Activated naive CD4-positive, alpha-beta T cell treated with anti-CD3 and anti-CD28 coated beads, Interleukin-2, amount 10 ng/mL, durations not matched to agents 7 days and 5 days (primary cell): ENCODE data around the gene BNC2.
"Not testable (repeated sequence)": the region's sequence is repeated elsewhere in the genome, so short reads cannot be mapped to it uniquely, and the experiment has no call there.

ENCODE experiments used
- CTCF ChIA-PET: fragments of 350-600 bp; sonication (Branson Sonifier 250); formaldehyde crosslinking; loops from one replicate; lab custom pipeline; 2021; ENCODE audit warnings: antibody characterized with exemption; lab: Charles Lee
- DNase-seq: peaks from one replicate; pipeline ENCODE4 v3.0.0-alpha.2; 2020
- H3K27ac Mint-ChIP-seq: one replicate; pipeline ENCODE4 v1.8.0; 2021; ENCODE audit warnings: mild to moderate bottlenecking, moderate library complexity, mixed read lengths
- H3K27me3 Mint-ChIP-seq: one replicate; pipeline ENCODE4 v1.8.0; 2021; ENCODE audit warnings: mild to moderate bottlenecking, mixed read lengths
- H3K36me3 Mint-ChIP-seq: one replicate; pipeline ENCODE4 v1.8.0; 2021; ENCODE audit warnings: mixed read lengths
- H3K4me1 Mint-ChIP-seq: one replicate; pipeline ENCODE4 v1.8.0; 2021; ENCODE audit warnings: mixed read lengths
- H3K4me3 Mint-ChIP-seq: one replicate; pipeline ENCODE4 v1.8.0; 2021; ENCODE audit warnings: mild to moderate bottlenecking, moderate library complexity, mixed read lengths
- H3K9me3 Mint-ChIP-seq: one replicate; pipeline ENCODE4 v1.8.0; 2021; ENCODE audit warnings: mixed read lengths

Gene BNC2

DNA sequence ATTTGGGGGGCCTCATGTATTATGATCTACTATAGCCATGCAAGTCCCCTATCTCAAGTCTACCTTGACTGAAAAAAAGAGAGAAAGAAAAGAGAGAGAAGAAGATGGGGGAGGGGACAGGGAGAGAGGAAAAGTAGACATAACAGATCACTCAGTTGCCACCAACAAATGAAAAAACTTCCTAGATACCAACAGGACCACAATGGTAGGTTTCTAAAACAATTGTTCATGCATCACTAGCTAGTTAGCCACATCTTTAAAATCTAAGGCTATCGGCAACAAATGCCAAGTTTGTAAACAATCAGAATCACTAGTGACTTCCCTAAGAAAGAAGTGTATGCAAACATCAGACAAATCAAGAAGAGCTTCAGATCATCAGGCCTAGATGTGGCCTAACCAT, 328.2 kb downstream of the BNC2 start:
- H3K4me3 Mint-ChIP-seq: no peak overlapping the region
- H3K27me3 Mint-ChIP-seq: no peaks in the 10 kb centered on the region
- H3K27ac Mint-ChIP-seq: no peak overlapping the region
- H3K9me3 Mint-ChIP-seq: no peaks in the 10 kb centered on the region
- CTCF ChIA-PET: interaction anchor here (1.2 kb wide), 1 partner anchor 18 kb away, joined by 3 read pairs; no protein-coding TSS in a partner anchor
- no peak for DNase-seq
- no peaks in the 10 kb centered on the region for H3K36me3 Mint-ChIP-seq
- no peaks in the 10 kb centered on the region for H3K4me1 Mint-ChIP-seq

DNA sequence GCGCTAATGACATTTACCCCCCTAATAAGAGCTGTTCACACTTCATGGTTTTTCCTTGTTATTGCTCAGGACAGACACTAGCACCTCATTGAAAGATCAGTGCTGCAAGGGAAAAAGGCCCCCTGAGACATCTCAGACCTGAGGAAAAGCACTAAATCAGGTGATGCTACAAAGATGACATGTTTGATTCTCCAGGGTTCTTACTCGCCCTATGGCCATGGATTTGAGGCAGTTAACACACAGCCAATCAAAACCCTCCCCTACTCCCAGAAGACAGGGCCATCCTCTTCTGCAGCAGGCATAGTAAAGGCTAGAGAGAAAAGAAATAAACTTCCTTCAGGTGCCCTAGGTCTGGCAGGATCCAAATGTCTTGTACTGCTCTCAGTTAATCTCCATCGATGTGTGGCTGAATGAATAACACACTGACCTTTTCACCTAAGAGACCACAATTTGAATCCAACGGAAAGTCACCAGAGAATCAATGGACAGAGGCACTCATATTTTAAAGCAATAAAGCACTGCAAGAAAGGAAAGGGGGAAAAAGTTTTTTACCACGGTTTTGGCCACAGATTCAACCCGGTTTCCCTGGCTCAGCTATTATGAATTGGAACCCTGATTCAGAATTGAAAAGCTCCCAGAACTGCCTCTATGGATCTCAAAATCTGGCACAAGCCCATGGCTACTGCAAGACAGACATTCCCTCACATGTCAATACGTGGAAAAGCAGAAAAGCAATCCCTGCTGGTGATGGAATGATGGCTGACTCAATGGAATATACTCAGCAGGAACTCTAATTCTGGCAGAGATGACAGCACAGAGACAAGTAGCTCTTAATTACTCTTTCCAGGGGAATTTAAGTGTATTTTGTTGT, 329.5 kb downstream of the BNC2 start:
- CTCF ChIA-PET: no interaction called here
- no peaks in the 10 kb centered on the region for H3K4me1 Mint-ChIP-seq
- no peak overlapping the region for H3K27ac Mint-ChIP-seq
- H3K36me3 Mint-ChIP-seq: no peaks in the 10 kb centered on the region
- H3K9me3 Mint-ChIP-seq: no peaks in the 10 kb centered on the region
- no peak overlapping the region for H3K4me3 Mint-ChIP-seq
- H3K27me3 Mint-ChIP-seq: no peaks in the 10 kb centered on the region
- no peak for DNase-seq

DNA sequence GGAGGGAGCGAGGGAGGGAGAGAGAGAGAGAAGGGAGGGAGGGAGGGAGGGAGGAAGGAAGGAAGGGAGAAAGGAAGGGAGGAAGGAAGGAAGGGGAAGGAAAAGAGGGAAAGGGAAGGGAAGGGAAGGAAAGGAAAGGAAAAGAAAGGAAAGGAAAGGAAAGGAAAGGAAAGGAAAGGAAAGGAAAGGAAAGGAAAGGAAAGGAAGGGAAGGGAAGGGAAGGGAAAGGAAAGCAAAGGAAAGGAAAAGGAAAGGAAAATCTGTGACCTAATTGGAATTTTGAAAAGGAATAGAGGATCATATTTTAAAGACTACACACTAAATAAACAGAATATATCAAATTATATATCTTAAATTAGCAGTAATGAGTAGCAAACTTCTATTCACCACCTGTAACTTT, 330.8 kb downstream of the BNC2 start:
- H3K9me3 Mint-ChIP-seq, H3K4me1 Mint-ChIP-seq, H3K36me3 Mint-ChIP-seq, H3K27me3 Mint-ChIP-seq, H3K27ac Mint-ChIP-seq, CTCF ChIA-PET, DNase-seq, H3K4me3 Mint-ChIP-seq: not testable (repeated sequence)

DNA sequence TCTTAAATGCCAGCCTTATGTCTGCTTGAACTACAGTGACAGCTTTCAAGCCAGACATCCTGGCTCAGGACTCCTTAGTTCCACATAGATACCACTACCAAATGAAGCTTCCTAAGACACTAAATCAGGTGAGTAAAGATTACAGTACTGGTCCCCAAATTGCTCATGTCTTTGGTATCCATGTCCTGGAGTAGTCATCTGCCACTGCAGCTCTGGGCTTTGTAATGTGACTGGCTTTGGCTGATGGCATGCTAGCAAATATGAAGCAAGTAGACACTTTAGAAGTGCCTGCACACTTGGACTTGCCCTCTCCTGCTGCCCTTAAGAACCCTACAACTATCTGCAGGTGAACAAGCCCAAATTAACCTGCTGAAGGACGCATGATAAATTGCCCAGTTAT, 334.9 kb downstream of the BNC2 start:
- H3K36me3 Mint-ChIP-seq: no peaks in the 10 kb centered on the region
- H3K4me1 Mint-ChIP-seq: no peaks in the 10 kb centered on the region
- no peak overlapping the region for H3K27ac Mint-ChIP-seq
- DNase-seq: no peak
- H3K9me3 Mint-ChIP-seq: no peaks in the 10 kb centered on the region
- CTCF ChIA-PET: no interaction called here
- no peak overlapping the region for H3K4me3 Mint-ChIP-seq
- H3K27me3 Mint-ChIP-seq: no peaks in the 10 kb centered on the region

DNA sequence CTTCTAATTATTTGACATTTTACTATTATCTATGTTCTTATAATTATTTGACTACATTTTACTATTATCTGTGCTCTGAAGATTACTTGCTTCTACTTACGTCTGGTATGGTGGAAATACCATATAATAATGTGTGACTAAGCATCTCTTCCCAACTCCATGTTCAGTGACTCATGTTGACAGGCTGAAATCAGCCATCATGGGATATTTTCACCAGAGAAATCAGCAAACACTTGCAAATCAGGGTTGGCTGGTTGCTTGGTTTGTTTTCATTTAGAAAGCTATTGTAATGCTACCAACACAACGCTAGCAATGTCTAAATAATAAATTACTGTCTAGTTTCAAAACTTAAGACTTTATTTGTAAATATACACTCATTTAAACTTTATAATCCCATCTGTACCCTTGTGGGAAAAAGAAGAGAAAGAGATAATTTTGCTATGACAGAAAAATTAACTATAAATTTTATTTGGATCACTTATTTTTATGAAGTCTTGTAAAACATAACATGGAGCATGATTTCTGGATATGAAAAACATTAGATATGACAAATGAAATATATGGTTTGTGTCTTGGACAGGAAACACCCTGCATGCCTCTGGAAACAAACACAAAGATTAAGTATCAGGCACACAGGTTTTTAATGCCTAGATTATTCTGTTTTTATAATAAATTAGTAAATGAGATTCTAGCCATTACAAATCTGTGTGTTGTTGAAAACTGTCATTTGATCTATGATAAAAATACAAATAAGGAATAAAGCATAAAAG, 337.6 kb downstream of the BNC2 start:
- Mint-ChIP-seq H3K9me3 (no peaks in the 10 kb centered on the region), H3K27me3 (no peaks in the 10 kb centered on the region), H3K4me1 (no peaks in the 10 kb centered on the region), H3K27ac (no peak overlapping the region), H3K36me3 (no peaks in the 10 kb centered on the region), H3K4me3 (no peak overlapping the region)
- no peak for DNase-seq
- CTCF ChIA-PET: no interaction called here

DNA sequence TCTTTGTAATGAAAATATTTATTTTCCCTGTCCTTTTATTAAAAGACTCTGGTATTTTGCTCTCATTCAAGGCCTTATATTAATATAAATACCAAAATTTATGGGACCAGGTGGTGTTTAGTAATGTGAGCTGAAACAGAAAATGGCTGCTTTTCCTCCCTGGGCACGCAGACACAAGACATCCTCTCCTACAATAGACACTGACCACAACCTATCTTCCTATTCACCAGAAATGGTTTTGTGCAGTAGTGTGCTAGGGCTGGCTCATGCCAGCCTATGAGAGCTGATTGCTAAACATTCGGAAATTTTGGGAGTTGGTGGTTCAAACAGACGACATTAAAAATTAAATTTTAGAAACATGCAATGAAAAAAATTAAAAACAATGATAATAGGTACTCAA, 338.2 kb downstream of the BNC2 start:
- no peak for DNase-seq
- H3K27me3 Mint-ChIP-seq: no peaks in the 10 kb centered on the region
- H3K4me3 Mint-ChIP-seq: no peak overlapping the region
- no peaks in the 10 kb centered on the region for H3K36me3 Mint-ChIP-seq
- H3K4me1 Mint-ChIP-seq: no peaks in the 10 kb centered on the region
- CTCF ChIA-PET: no interaction called here
- H3K9me3 Mint-ChIP-seq: no peaks in the 10 kb centered on the region
- no peak overlapping the region for H3K27ac Mint-ChIP-seq

DNA sequence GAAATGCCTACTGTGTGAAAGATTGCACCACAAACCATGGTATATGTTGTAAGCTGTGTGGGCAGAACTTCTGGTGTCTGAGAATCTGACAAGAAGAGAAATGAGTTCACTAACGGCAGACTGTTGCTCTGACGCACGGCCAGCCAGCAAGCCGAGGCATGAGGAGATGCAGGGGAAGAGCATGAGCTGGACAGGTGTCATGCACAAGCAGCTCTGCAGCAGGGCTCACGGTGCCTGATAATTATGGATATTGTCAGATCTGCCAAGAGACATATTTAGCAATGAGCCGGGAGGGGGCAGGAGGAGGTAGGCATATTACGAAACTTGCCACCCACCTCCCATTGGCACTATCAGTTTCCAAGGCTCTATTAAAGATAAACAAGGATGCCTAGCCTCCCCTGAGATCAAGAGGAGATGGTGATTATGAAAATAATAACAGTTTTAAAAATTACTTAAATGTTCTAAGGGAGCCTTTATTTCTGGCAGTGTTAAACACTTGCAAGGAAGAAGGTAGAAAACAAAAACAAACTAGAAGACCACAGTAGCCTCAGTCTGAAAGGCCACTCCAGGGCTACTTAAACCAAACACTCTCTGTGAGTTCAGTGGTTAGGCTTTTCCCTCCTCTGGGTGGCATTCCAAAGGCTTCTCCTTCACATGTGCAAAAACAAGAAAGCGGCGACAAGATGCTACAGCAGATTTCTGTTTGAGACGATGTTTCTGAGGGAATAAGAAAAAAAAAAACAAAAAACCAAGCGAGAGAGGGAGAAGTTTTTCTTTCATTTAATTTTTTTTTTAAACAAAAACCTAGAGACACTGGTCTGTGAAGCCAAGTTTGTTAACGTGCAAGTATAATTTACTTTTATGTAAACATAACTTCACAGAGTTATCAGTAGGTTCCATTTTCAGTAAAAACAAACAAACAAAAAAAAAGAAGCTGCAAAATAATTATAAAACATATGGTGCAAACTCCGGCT, 339.5 kb downstream of the BNC2 start:
- Mint-ChIP-seq H3K4me1 (no peaks in the 10 kb centered on the region), H3K4me3 (no peak overlapping the region), H3K9me3 (peaks cover 3% of the 10 kb centered on the region), H3K36me3 (no peaks in the 10 kb centered on the region), H3K27me3 (no peaks in the 10 kb centered on the region), H3K27ac (no peak overlapping the region)
- DNase-seq: no peak
- CTCF ChIA-PET: no interaction called here

DNA sequence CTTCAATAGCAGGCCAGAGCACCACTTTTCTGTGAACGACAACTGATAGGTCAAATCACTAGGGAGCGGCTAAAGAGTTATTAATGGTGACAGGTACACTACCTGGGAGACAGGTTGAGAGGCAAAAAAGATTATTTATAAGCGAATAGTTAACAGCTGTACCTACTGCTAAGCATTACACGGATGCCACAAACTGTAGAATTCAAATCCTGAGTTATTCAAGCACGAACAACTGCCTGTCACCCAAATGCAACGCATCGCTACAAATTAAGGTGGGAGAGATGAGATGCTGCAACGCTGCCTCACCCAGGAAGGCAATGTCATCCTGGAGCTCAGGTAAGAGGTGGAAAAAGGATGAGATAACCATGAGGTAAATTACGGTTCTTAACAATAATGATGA, 342.9 kb downstream of the BNC2 start:
- H3K27me3 Mint-ChIP-seq: no peaks in the 10 kb centered on the region
- H3K9me3 Mint-ChIP-seq: peaks cover 3% of the 10 kb centered on the region
- no peaks in the 10 kb centered on the region for H3K36me3 Mint-ChIP-seq
- no peak overlapping the region for H3K27ac Mint-ChIP-seq
- no peaks in the 10 kb centered on the region for H3K4me1 Mint-ChIP-seq
- H3K4me3 Mint-ChIP-seq: no peak overlapping the region
- no peak for DNase-seq
- CTCF ChIA-PET: no interaction called here

DNA sequence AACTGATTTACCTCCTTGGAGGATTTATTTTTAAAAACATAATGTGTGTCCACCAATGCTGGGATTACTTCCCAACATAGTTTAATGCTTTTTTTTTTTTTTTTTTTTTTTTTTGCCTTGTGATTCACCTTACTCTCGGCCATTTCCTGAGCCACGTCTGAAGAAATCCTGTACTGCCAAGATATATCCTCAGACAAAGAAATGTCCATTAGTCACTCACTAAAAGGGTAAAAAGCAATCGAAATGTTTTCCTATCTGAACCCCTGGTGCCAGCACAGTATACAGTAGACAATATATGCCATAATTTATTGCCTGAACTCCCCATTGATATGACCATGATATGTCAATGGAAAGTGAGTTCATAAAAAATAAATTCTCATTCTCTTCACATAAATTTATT, 344.1 kb downstream of the BNC2 start:
- Mint-ChIP-seq H3K36me3 (no peaks in the 10 kb centered on the region), H3K9me3 (peaks cover 3% of the 10 kb centered on the region), H3K27ac (no peak overlapping the region), H3K4me3 (no peak overlapping the region), H3K4me1 (no peaks in the 10 kb centered on the region), H3K27me3 (no peaks in the 10 kb centered on the region)
- CTCF ChIA-PET: no interaction called here
- no peak for DNase-seq

DNA sequence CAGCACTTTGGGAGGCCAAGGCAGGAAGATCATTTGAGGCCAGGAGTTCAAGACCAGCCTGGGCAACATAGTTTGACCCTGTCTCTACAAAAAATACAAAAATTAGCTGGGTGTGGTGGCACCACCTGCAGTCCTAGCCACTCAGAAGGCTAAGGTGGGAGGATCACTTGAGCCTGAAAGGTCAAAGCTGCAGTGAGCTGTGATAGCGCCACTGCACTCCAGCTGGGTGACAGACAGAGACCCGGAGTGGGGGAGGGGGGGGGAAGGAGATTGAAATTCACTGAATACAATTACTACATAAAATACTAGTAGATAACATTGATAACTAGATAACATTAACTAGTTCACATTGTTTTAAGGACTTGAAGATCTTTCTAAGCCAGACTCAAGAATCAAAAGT, 345.6 kb downstream of the BNC2 start:
- H3K27me3 Mint-ChIP-seq: no peaks in the 10 kb centered on the region
- H3K4me1 Mint-ChIP-seq: no peaks in the 10 kb centered on the region
- no peak for DNase-seq
- CTCF ChIA-PET: interaction anchor here (0.5 to 0.8 kb wide), 2 partner anchors 18 to 283 kb away, joined by 3 read pairs; no protein-coding TSS in a partner anchor
- H3K9me3 Mint-ChIP-seq: peaks cover 3% of the 10 kb centered on the region
- no peak overlapping the region for H3K27ac Mint-ChIP-seq
- no peaks in the 10 kb centered on the region for H3K36me3 Mint-ChIP-seq
- H3K4me3 Mint-ChIP-seq: no peak overlapping the region

DNA sequence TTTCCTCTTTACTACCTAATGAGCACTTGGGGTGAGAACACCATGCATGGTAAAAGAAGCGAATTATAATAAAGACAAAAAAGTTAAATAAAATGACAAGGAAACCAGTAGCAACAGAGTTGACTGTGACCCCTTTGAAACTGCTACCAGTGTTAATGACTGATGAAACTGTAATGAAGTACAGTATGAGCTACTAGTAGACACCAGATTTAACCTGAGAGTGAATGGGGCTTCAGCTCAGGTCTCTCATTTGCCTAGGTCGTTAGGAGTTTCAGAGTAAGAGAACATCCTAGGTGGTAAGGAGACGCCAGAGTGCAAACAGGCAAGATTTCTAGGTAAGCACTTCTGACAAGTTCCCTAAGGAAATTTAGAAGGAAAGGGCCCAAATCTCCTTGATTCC, 346.4 kb downstream of the BNC2 start:
- H3K4me3 Mint-ChIP-seq: no peak overlapping the region
- peaks cover 3% of the 10 kb centered on the region for H3K9me3 Mint-ChIP-seq
- no peak overlapping the region for H3K27ac Mint-ChIP-seq
- H3K27me3 Mint-ChIP-seq: no peaks in the 10 kb centered on the region
- no peaks in the 10 kb centered on the region for H3K4me1 Mint-ChIP-seq
- no peaks in the 10 kb centered on the region for H3K36me3 Mint-ChIP-seq
- CTCF ChIA-PET: interaction anchor here (0.8 kb wide), 1 partner anchor 19 kb away, joined by 3 read pairs; no protein-coding TSS in a partner anchor
- no peak for DNase-seq

DNA sequence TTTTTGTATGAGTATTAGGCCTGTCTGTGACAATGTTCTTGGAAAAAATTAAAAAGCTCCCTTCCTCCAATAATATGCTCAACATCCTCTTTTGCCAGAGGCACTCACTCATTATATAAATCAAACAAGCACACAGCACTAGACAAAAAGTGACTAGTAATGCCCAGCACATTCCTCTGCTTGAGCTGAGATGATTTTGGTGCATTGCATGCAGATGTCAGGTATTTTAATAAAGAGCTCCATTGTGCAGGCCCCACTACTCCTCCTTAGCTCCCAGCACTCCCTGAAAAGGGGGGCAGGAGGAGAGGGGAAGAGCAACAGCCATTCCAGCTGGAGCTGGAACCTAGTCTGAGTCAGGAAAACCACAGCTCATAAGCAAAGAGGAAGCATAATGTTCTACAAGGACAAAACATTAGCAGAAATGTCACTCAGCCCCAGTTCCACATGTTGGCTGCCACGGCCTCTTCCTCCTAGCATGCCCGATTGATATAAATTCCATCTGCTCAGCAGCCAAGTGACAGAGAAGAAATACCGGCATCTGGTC, 348.5 kb downstream of the BNC2 start:
- no peak overlapping the region for H3K27ac Mint-ChIP-seq
- CTCF ChIA-PET: no interaction called here
- H3K4me1 Mint-ChIP-seq: no peaks in the 10 kb centered on the region
- no peaks in the 10 kb centered on the region for H3K36me3 Mint-ChIP-seq
- no peaks in the 10 kb centered on the region for H3K27me3 Mint-ChIP-seq
- no peak overlapping the region for H3K4me3 Mint-ChIP-seq
- no peak for DNase-seq
- H3K9me3 Mint-ChIP-seq: peaks cover 3% of the 10 kb centered on the region

DNA sequence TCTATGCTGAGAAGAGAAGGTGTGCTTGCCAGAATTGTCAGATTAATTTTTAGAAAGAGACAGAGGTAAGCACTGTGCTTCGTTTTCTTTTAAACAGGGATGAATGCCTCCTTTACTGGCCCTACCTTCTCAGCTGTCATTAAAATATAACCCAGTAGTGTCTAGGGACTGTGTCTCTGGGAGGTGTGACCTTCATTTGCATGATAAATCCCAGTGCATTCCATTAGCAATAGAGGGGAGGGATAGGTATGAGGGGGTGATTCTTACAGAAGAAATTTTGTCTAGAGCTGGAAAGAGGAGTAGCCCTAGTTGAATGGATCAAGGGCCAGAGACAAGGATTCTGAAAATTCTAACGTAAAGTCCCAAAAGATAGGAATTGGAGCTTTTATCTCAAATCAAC, 351.5 kb downstream of the BNC2 start:
- DNase-seq: no peak
- CTCF ChIA-PET: no interaction called here

DNA sequence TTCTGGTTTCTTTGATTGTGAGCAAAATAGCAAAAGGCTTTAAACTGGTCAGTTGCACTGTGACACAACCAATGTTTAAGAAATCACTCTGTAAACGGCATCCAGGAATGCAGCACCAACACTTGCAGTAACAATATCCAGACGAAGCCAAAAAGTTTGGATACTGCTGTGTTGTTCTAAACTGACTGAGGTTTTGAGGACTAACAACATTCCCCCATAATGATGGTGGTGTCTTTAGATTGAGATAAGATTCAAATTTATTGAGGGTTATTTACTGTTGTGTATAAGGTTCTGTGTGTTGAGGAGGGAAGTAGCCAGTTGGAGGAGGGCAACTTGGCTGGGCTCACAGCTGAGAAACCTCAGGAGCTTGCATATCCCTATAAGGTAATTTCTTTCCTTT, 353.6 kb downstream of the BNC2 start:
- H3K4me1 Mint-ChIP-seq: no peaks in the 10 kb centered on the region
- CTCF ChIA-PET: no interaction called here
- no peaks in the 10 kb centered on the region for H3K36me3 Mint-ChIP-seq
- H3K9me3 Mint-ChIP-seq: peaks cover 2% of the 10 kb centered on the region
- DNase-seq: no peak
- H3K27me3 Mint-ChIP-seq: no peaks in the 10 kb centered on the region
- H3K4me3 Mint-ChIP-seq: no peak overlapping the region
- no peak overlapping the region for H3K27ac Mint-ChIP-seq

More for the DNA sequence above, 351.5 kb downstream of the BNC2 start:
- no peak overlapping the region for H3K4me3 Mint-ChIP-seq
- H3K27me3 Mint-ChIP-seq: no peaks in the 10 kb centered on the region
- no peak overlapping the region for H3K27ac Mint-ChIP-seq
- H3K9me3 Mint-ChIP-seq: peaks cover 2% of the 10 kb centered on the region
- H3K36me3 Mint-ChIP-seq: no peaks in the 10 kb centered on the region
- no peaks in the 10 kb centered on the region for H3K4me1 Mint-ChIP-seq
